ENCODE measurements around the gene CDIP1. TPM values are rescaled to one million over a fixed set of nuclear protein-coding genes. Genes with fewer than 3 reads are reported as not detected.
A peak's percentile ranks its signal among the peaks of the same experiment; 100 is the strongest.

The CDIP1 gene
- total and polyA plus RNA-seq, 2 experiments from 2014 or later: 39.2 to 57.6 TPM

GRCh38 chr16:4513881-4514280 lies 24.7 kb downstream of the CDIP1 start (continued):
- TF ChIP-seq, protein P1, sequence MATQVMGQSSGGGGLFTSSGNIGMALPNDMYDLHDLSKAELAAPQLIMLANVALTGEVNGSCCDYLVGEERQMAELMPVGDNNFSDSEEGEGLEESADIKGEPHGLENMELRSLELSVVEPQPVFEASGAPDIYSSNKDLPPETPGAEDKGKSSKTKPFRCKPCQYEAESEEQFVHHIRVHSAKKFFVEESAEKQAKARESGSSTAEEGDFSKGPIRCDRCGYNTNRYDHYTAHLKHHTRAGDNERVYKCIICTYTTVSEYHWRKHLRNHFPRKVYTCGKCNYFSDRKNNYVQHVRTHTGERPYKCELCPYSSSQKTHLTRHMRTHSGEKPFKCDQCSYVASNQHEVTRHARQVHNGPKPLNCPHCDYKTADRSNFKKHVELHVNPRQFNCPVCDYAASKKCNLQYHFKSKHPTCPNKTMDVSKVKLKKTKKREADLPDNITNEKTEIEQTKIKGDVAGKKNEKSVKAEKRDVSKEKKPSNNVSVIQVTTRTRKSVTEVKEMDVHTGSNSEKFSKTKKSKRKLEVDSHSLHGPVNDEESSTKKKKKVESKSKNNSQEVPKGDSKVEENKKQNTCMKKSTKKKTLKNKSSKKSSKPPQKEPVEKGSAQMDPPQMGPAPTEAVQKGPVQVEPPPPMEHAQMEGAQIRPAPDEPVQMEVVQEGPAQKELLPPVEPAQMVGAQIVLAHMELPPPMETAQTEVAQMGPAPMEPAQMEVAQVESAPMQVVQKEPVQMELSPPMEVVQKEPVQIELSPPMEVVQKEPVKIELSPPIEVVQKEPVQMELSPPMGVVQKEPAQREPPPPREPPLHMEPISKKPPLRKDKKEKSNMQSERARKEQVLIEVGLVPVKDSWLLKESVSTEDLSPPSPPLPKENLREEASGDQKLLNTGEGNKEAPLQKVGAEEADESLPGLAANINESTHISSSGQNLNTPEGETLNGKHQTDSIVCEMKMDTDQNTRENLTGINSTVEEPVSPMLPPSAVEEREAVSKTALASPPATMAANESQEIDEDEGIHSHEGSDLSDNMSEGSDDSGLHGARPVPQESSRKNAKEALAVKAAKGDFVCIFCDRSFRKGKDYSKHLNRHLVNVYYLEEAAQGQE (IDR thresholded peaks at IDR 0.05; ENCODE audit: unreplicated experiment): no peak
- TF ChIP-seq EZH2phosphoT487 (IDR thresholded peaks at IDR 0.05; ENCODE audit: unreplicated experiment): no peak
- TF ChIP-seq, protein P2, sequence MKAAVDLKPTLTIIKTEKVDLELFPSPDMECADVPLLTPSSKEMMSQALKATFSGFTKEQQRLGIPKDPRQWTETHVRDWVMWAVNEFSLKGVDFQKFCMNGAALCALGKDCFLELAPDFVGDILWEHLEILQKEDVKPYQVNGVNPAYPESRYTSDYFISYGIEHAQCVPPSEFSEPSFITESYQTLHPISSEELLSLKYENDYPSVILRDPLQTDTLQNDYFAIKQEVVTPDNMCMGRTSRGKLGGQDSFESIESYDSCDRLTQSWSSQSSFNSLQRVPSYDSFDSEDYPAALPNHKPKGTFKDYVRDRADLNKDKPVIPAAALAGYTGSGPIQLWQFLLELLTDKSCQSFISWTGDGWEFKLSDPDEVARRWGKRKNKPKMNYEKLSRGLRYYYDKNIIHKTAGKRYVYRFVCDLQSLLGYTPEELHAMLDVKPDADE (IDR thresholded peaks at IDR 0.05): no peak
- TF ChIP-seq CTCF (conservative IDR thresholded peaks at IDR 0.05; ENCODE audit: low read depth in 2 of 2): no peak
- no peak for TF ChIP-seq NANOG (IDR thresholded peaks at IDR 0.05; ENCODE audit: borderline replicate concordance)

DNA sequence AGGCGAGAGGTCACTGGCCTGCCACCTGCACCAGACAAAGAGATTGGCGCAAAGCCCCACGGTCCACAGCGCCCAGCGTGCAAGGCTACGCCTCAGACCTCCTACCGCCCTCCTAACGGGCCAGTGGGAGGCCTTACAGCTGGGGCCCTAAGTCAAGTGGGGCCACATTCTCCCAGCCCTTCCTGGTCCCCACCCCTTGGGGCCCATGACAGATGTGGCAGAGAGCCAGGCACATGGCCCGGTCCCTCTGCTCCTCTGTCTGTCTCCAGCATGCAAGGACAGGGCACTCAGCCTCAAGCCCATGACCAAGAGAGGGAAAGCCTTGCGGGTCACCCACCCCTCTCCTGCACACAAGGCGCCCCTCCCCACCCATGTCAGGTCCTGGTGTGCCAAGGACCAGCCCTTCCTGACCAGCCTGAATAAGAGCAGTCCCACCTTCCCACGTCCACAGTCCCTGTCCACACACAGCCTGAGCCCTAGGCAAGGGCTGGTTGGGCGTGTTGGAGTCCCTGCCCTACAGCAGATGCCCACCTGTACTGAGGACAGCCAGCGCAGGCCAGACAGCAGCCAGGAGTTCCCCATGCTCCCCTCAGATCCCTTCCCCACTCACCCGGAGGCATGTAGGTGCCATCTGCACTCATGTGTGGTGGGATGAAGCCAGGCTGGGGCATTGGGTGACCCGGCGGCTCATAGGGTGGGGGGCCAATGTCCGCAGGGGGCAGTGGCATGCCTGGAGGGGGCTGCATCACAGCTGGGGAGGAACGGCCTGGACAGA lies 25.3 kb downstream of the CDIP1 start:
- no peaks in the 10 kb centered on the region for H3K27me3 ChIP-seq (ENCODE audit: insufficient read depth)
- Mint-ChIP-seq H3K4me1 (peaks cover 23% of the 10 kb centered on the region), H3K27ac (peak overlapping the region; percentile 72; the same call in 1 of the 2 replicates), H3K36me3 (ENCODE audit: low read depth) (peaks cover 20% of the 10 kb centered on the region), H3K27me3 (ENCODE audit: insufficient read depth, low read depth, poor library complexity) (peaks cover 8% of the 10 kb centered on the region), H3K4me3 (no peak overlapping the region), H3K9me3 (no peaks in the 10 kb centered on the region)
- ATAC-seq (no peak), DNase-seq (ENCODE audit: low spot score) (no peak)
- no peak overlapping the region for H3K4me3 ChIP-seq
- H3K36me3 ChIP-seq (ENCODE audit: insufficient read depth): no peaks in the 10 kb centered on the region
- H3K4me1 ChIP-seq (ENCODE audit: insufficient read depth): peaks cover 16% of the 10 kb centered on the region
- peaks cover 26% of the 10 kb centered on the region for H4K20me1 ChIP-seq (replicated peaks; ENCODE audit: insufficient read depth)
- H3K4me2 ChIP-seq: no peak overlapping the region
- 0 out of 2 replicates have a peak, but pooled peaks cover 7% of the 10 kb centered on the region for H3F3A ChIP-seq (replicated peaks; ENCODE audit: low read depth)
- no peak overlapping the region for H3K27ac ChIP-seq (ENCODE audit: low read depth)
- H3K9me2 ChIP-seq (ENCODE audit: insufficient read depth): no peaks in the 10 kb centered on the region
- no peak overlapping the region for H2AFZ ChIP-seq
- H3K79me2 ChIP-seq (replicated peaks; ENCODE audit: insufficient read depth): peaks cover 23% of the 10 kb centered on the region
- TF ChIP-seq EZH2 (IDR thresholded peaks at IDR 0.05; ENCODE audit: low read depth, unreplicated experiment) (no peak), ZNF114 (CRISPR knock-in tag; IDR thresholded peaks at IDR 0.05) (no peak), ZNF331 (CRISPR knock-in tag; IDR thresholded peaks at IDR 0.05; ENCODE audit: low read depth) (no peak), NANOG (IDR thresholded peaks at IDR 0.05; ENCODE audit: borderline replicate concordance) (no peak), EZH2phosphoT487 (IDR thresholded peaks at IDR 0.05; ENCODE audit: unreplicated experiment) (no peak), CREB1 (CRISPR knock-in tag; IDR thresholded peaks at IDR 0.05; ENCODE audit: low read depth) (no peak), CTCF (conservative IDR thresholded peaks at IDR 0.05; ENCODE audit: low read depth in 2 of 2) (no peak)
- TF ChIP-seq, protein P2 (IDR thresholded peaks at IDR 0.05): no peak
- TF ChIP-seq, protein P1 (IDR thresholded peaks at IDR 0.05; ENCODE audit: unreplicated experiment): no peak
